Central memory CD8-positive, alpha-beta T cell (primary cell): ENCODE measurements around the gene FAM124A.

ENCODE experiments used
- ATAC-seq: fragments of 150-1000 bp; cut with Tn5 transposase; replicated peaks from 2 replicates; pipeline ENCODE4 v1.10.0; 2022; ENCODE audit warnings: mild to moderate bottlenecking, moderate FRiP score, moderate number of reproducible peaks; ENCODE audit not compliant: poor library complexity, severe bottlenecking; ENCODE audit errors: extremely low read depth
- DNase-seq, 2 donors: peaks; one replicate each; pipeline ENCODE4 v3.0.0; 2021; ENCODE audit warnings: low spot score in 2 of 2
- H3K27ac Mint-ChIP-seq: one replicate; pipeline ENCODE4 v1.8.0; 2022; ENCODE audit warnings: low read depth, mild to moderate bottlenecking, moderate library complexity, mixed read lengths
- H3K27me3 Mint-ChIP-seq: one replicate; pipeline ENCODE4 v1.8.0; 2022; ENCODE audit warnings: mixed read lengths
- H3K36me3 Mint-ChIP-seq: one replicate; pipeline ENCODE4 v1.8.0; 2022; ENCODE audit warnings: mild to moderate bottlenecking, moderate library complexity, mixed read lengths; ENCODE audit not compliant: insufficient read depth
- H3K4me1 Mint-ChIP-seq: one replicate; pipeline ENCODE4 v1.8.0; 2022; ENCODE audit warnings: mixed read lengths
- H3K4me3 Mint-ChIP-seq: one replicate; pipeline ENCODE4 v1.8.0; 2022; ENCODE audit warnings: mild to moderate bottlenecking, moderate library complexity, mixed read lengths
- H3K9me3 Mint-ChIP-seq: one replicate; pipeline ENCODE4 v1.8.0; 2022; ENCODE audit warnings: mixed read lengths

FAM124A gene

GRCh38 chr13:51329606-51330005 is 107.4 kb downstream of the FAM124A start:
- no peaks in the 10 kb centered on the region for H3K27me3 Mint-ChIP-seq
- ATAC-seq (no peak), DNase-seq (no peak)
- no peak overlapping the region for H3K27ac Mint-ChIP-seq
- H3K36me3 Mint-ChIP-seq, result no peaks in the 10 kb centered on the region
- H3K9me3 Mint-ChIP-seq, result no peaks in the 10 kb centered on the region
- peaks cover 17% of the 10 kb centered on the region for H3K4me1 Mint-ChIP-seq
- no peak overlapping the region for H3K4me3 Mint-ChIP-seq

GRCh38 chr13:51330791-51331190 is 108.6 kb downstream of the FAM124A start:
- H3K4me1 Mint-ChIP-seq, result peaks cover 17% of the 10 kb centered on the region
- no peaks in the 10 kb centered on the region for H3K27me3 Mint-ChIP-seq
- DNase-seq, result no peak
- ATAC-seq, result no peak
- no peak overlapping the region for H3K27ac Mint-ChIP-seq
- no peaks in the 10 kb centered on the region for H3K9me3 Mint-ChIP-seq
- H3K36me3 Mint-ChIP-seq, result no peaks in the 10 kb centered on the region
- no peak overlapping the region for H3K4me3 Mint-ChIP-seq

DNA sequence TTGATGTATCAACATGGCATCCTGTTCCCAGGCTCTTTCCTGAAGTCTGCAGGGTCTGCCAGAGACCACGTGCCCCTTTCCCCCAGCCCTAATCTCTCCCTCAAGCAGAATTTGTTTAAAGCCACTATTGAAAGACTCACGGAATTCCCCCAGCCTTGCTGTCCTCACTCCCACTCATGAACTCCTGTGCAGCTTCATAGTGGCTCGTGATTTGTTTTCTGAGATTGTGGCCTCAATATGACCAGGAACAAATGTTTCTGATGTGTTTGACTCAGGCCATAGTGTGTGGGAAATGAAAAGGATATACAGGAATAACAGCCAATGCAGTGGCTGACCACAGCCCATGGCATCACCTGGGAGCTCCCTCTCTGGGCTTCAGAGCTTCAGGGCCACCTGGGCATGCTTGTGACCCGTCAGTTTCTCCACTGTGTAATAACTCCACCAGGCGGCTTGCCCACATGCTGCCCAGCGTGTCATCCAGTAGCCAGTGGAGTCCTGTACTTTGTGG is 109.2 kb downstream of the FAM124A start:
- no peak overlapping the region for H3K27ac Mint-ChIP-seq
- H3K9me3 Mint-ChIP-seq, result no peaks in the 10 kb centered on the region
- no peaks in the 10 kb centered on the region for H3K36me3 Mint-ChIP-seq
- H3K27me3 Mint-ChIP-seq, result no peaks in the 10 kb centered on the region
- H3K4me1 Mint-ChIP-seq, result peaks cover 17% of the 10 kb centered on the region
- H3K4me3 Mint-ChIP-seq, result no peak overlapping the region
- DNase-seq (no peak), ATAC-seq (no peak)

- Mint-ChIP-seq H3K4me1 (peaks cover 17% of the 10 kb centered on the region), H3K36me3 (no peaks in the 10 kb centered on the region), H3K27ac (no peak overlapping the region), H3K9me3 (no peaks in the 10 kb centered on the region), H3K4me3 (no peak overlapping the region), H3K27me3 (no peaks in the 10 kb centered on the region)
- DNase-seq, result no peak
- ATAC-seq, result no peak
These were observed 110.6 kb downstream of the FAM124A start for GRCh38 chr13:51332566-51333361.

DNA sequence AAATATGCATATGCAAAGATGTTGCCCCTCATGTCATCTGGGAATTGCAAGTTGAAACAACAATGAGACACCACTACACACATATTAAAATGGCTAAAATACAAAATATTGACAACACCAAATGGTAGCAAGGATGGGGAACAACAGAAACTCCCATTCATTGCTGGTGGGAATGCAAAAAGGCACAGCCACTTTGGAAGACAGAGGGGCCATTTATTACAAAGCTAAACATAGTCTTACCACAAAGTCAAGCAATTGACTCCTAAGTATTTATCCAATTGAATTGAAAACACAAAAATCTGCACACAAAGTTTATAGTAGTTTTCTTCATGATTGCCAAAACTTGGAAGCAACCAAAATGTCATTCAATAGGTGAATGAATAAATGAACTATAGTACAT is 111.2 kb downstream of the FAM124A start:
- Mint-ChIP-seq H3K9me3 (no peaks in the 10 kb centered on the region), H3K27ac (no peak overlapping the region), H3K36me3 (no peaks in the 10 kb centered on the region), H3K27me3 (no peaks in the 10 kb centered on the region), H3K4me1 (peaks cover 17% of the 10 kb centered on the region), H3K4me3 (no peak overlapping the region)
- ATAC-seq (no peak), DNase-seq (no peak)

DNA sequence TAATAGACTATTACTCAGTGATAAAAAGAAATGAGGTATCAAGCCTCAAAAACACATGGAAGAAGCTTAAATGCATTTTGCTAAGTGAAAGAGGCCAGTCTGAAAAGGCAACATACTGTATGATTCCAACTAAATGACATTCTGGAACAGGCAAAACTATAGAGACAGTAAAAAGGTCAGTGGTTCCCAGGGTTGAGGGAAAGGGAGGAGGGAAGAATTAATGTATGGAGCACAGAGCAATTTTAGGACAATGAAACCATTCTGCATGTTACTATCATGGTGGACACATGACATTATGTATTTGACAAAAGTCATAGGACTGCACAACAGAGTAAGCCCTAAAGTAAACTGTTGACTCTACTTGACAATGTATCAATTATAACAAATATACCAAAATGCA is 111.6 kb downstream of the FAM124A start:
- H3K9me3 Mint-ChIP-seq, result no peaks in the 10 kb centered on the region
- no peak overlapping the region for H3K27ac Mint-ChIP-seq
- peaks cover 17% of the 10 kb centered on the region for H3K4me1 Mint-ChIP-seq
- no peak for ATAC-seq
- no peak overlapping the region for H3K4me3 Mint-ChIP-seq
- H3K27me3 Mint-ChIP-seq, result no peaks in the 10 kb centered on the region
- DNase-seq, result no peak
- no peaks in the 10 kb centered on the region for H3K36me3 Mint-ChIP-seq
